GM06990 (cell line): ENCODE data around the gene TNN.
"Not testable (repeated sequence)": the region's sequence is repeated elsewhere in the genome, so short reads cannot be mapped to it uniquely, and the experiment has no call there.

Experiments
- DNase-seq: peaks from one replicate; pipeline ENCODE4 v3.0.0-alpha.2; 2011; ENCODE audit not compliant: insufficient read length; ENCODE audit errors: extremely low read depth
- H3K27me3 ChIP-seq: replicated peaks from 2 replicates; pipeline ENCODE4 v1.6.0; 2011; ENCODE audit warnings: low read length; ENCODE audit not compliant: control insufficient read depth, insufficient read depth
- H3K36me3 ChIP-seq: 2 replicates; pipeline ENCODE4 v1.5.1; 2011; ENCODE audit warnings: low read length; ENCODE audit not compliant: control insufficient read depth, insufficient read depth
- H3K4me3 ChIP-seq: replicated peaks from 2 replicates; pipeline ENCODE4 v1.5.1; 2011; ENCODE audit warnings: low read depth, mild to moderate bottlenecking, control low read depth, low read length
- CTCF ChIP-seq: IDR thresholded peaks from 2 replicates; pipeline ENCODE4 v1.5.1; 2011; ENCODE audit warnings: low read length, control low read depth, mild to moderate bottlenecking, inconsistent platforms; ENCODE audit not compliant: insufficient read depth, poor library complexity, severe bottlenecking

Gene TNN

GRCh38 chr1:175095069-175095468, 27.4 kb downstream of the TNN start:
- Histone ChIP-seq H3K36me3 (no peaks in the 10 kb centered on the region), H3K27me3 (no peaks in the 10 kb centered on the region), H3K4me3 (no peak overlapping the region)
- no peak for DNase-seq
- TF ChIP-seq CTCF = no peak

GRCh38 chr1:175095978-175096607, 28.5 kb downstream of the TNN start:
- Histone ChIP-seq H3K36me3 (no peaks in the 10 kb centered on the region), H3K4me3 (no peak overlapping the region), H3K27me3 (no peaks in the 10 kb centered on the region)
- DNase-seq = no peak
- no peak for TF ChIP-seq CTCF

GRCh38 chr1:175097361-175097760, 29.7 kb downstream of the TNN start:
- no peak for DNase-seq
- TF ChIP-seq CTCF = no peak
- Histone ChIP-seq H3K27me3 (no peaks in the 10 kb centered on the region), H3K4me3 (no peak overlapping the region), H3K36me3 (no peaks in the 10 kb centered on the region)

GRCh38 chr1:175099916-175100315, 32.3 kb downstream of the TNN start:
- H3K27me3 ChIP-seq = no peaks in the 10 kb centered on the region
- no peak overlapping the region for H3K4me3 ChIP-seq
- no peak for DNase-seq
- no peak for TF ChIP-seq CTCF
- H3K36me3 ChIP-seq = no peaks in the 10 kb centered on the region

GRCh38 chr1:175102166-175102565, 34.5 kb downstream of the TNN start:
- not testable (repeated sequence) for DNase-seq, H3K36me3 ChIP-seq, H3K4me3 ChIP-seq, H3K27me3 ChIP-seq

GRCh38 chr1:175106536-175106935, 38.9 kb downstream of the TNN start:
- not testable (repeated sequence) for H3K27me3 ChIP-seq, H3K36me3 ChIP-seq, H3K4me3 ChIP-seq, DNase-seq

- not testable (repeated sequence) for DNase-seq, H3K4me3 ChIP-seq, H3K27me3 ChIP-seq, H3K36me3 ChIP-seq
These were observed 40.7 kb downstream of the TNN start for GRCh38 chr1:175108331-175108820.
